Mononuclear cell (primary cell): Measurements from ENCODE around the gene GDF9. TPM values are rescaled to one million over a fixed set of nuclear protein-coding genes. Genes with fewer than 3 reads are reported as not detected.

Source experiments
- H3K27me3 ChIP-seq: 2 replicates; pipeline ENCODE4 v1.6.0; 2011; ENCODE audit warnings: low read length, control low read depth; ENCODE audit not compliant: insufficient read depth
- H3K4me1 ChIP-seq: 2 replicates; pipeline ENCODE4 v1.5.1; 2011; ENCODE audit warnings: mild to moderate bottlenecking, low read length, control low read depth; ENCODE audit not compliant: insufficient read depth
- H3K4me3 ChIP-seq: 2 replicates; pipeline ENCODE4 v1.5.1; 2011; ENCODE audit warnings: mild to moderate bottlenecking, low read length, moderate library complexity
- H3K9me3 ChIP-seq: 2 replicates; pipeline ENCODE4 v1.5.1; 2011; ENCODE audit warnings: low read depth, mild to moderate bottlenecking, control low read depth, low read length
- total RNA-seq: library from RNA; depleted of rRNA; stranded (reverse); fragments of >200 nt; gene quantifications from one replicate; pipeline ENCODE4 v1.2.3, GENCODE V29; 2012

The GDF9 gene
- total RNA-seq, 1 donor: 0.42 TPM

DNA sequence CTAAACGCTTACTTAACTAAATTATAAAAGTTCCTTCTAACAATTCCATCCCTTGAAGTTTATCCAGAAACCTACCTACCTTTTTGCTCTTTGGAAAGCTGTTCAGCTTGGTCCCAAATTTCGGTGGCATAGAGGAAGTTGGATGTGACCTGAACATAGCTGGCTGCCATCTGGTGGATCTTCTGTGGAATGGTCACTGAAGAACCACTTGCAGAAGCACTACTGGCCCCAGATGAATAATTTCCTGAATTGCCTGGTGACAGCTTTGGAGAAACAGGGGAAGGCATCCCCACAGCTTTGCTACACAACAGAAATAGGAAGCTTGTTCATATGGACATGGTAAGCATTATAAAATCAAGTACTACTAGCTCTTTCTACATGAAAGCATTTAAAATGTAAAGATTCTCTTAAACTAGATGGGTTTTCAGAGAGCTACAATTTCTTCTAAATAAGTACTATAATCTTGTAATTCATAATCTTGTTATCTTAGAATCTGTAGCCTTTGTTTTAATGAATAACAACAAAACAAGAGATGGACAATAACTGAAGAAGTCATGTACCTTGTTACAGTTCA, 17.1 kb upstream of the GDF9 start:
- no peaks in the 10 kb centered on the region for H3K9me3 ChIP-seq
- H3K4me3 ChIP-seq: no peak overlapping the region
- H3K4me1 ChIP-seq: no peaks in the 10 kb centered on the region
- no peaks in the 10 kb centered on the region for H3K27me3 ChIP-seq

- H3K27me3 ChIP-seq: no peaks in the 10 kb centered on the region
- no peaks in the 10 kb centered on the region for H3K9me3 ChIP-seq
- no peaks in the 10 kb centered on the region for H3K4me1 ChIP-seq
- H3K4me3 ChIP-seq: no peak overlapping the region
Observed at GRCh38 chr5:132877938-132878337, 11.7 kb upstream of the GDF9 start.

DNA sequence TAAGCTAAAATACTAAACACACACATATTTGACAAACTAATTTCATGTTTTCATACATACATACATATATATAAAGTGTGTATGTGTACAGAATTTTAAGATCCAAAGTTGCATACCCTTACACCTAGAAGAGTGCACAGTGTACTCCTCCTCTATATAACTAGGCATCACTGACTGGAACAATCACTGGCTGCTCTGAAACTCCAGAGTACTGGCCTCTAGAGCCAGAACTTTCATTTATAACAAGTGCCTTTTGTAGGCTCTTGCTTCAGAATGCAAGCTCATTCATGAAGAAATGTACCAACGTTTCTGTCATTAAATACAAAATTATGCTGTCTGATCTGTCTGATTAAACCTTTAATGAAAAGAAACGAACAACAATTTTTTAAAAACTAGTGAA, 11.2 kb upstream of the GDF9 start:
- H3K27me3 ChIP-seq: no peaks in the 10 kb centered on the region
- H3K9me3 ChIP-seq: no peaks in the 10 kb centered on the region
- H3K4me3 ChIP-seq: no peak overlapping the region
- H3K4me1 ChIP-seq: no peaks in the 10 kb centered on the region

DNA sequence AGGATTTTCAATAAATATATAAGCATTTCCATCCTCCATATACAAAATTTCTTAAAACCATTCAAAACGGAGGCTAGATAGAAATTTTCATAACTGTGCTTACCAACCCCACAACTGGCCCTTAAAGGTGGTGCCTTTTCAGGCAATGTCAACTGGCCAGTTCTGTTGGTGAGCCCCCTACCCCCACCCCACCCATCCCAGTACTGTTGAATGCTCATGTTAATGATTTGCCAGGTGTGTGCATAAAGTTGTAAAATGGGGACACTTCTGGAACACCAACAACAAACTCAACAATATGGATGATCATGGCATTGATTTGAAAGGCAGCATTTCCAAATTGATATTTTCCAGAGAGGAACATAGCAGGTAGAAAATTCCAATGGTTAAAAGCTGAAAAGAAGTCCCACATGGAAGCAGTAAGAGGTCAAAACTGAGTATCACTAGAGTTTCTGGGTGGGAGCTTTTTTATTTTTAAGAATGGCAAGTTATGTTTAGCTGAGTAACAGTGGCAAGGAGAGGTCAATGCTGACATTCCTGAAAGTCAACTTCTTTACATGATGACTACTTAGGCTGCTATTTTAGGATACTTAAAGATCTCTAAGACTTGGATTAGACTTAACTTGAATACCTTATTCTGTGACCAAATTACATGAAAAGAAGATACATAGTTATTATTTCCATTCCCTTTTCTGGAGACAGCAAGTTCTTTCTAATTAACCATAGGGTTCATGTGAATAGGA, 9.9 kb upstream of the GDF9 start:
- H3K4me3 ChIP-seq: no peak overlapping the region
- no peaks in the 10 kb centered on the region for H3K9me3 ChIP-seq
- H3K27me3 ChIP-seq: no peaks in the 10 kb centered on the region

DNA sequence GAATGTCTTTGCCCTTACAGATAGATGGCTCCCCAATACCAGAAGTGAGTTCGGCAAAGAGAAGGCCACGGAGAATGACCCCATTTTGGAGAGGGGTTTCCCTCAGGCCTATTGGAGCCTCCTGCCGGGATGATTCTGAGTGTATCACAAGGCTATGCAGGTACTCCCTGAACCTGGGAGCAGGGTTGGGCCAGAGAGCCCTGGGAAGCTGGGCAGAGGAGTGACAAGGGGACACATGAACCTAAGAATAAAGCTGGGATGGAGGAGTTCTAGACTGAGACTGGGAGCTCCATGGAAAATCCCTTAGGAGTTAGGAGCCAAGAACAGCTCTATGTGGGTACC, 7.6 kb upstream of the GDF9 start:
- H3K4me1 ChIP-seq: no peaks in the 10 kb centered on the region
- no peaks in the 10 kb centered on the region for H3K9me3 ChIP-seq
- no peak overlapping the region for H3K4me3 ChIP-seq
- no peaks in the 10 kb centered on the region for H3K27me3 ChIP-seq

More for the DNA sequence above, 9.9 kb upstream of the GDF9 start:
- H3K4me1 ChIP-seq: no peaks in the 10 kb centered on the region

- Histone ChIP-seq H3K9me3 (no peaks in the 10 kb centered on the region), H3K4me1 (no peaks in the 10 kb centered on the region), H3K4me3 (no peak within 1 kb of the TSS)
Observed at GRCh38 chr5:132873119-132873929, 7.1 kb upstream of the GDF9 start, which contains the start of gene LEAP2. Gene LEAP2 (plus strand): TSS chr5:132873668. CDS start chr5:132873695, 27 bp downstream.

GRCh38 chr5:132872788-132873118, 6.5 kb upstream of the GDF9 start:
- Histone ChIP-seq H3K27me3 (no peaks in the 10 kb centered on the region), H3K4me1 (peaks cover under 1% of the 10 kb centered on the region), H3K9me3 (no peaks in the 10 kb centered on the region), H3K4me3 (no peak overlapping the region)

More at GRCh38 chr5:132873119-132873929, 7.1 kb upstream of the GDF9 start, which contains the start of gene LEAP2:
- H3K27me3 ChIP-seq: no peaks in the 10 kb centered on the region

DNA sequence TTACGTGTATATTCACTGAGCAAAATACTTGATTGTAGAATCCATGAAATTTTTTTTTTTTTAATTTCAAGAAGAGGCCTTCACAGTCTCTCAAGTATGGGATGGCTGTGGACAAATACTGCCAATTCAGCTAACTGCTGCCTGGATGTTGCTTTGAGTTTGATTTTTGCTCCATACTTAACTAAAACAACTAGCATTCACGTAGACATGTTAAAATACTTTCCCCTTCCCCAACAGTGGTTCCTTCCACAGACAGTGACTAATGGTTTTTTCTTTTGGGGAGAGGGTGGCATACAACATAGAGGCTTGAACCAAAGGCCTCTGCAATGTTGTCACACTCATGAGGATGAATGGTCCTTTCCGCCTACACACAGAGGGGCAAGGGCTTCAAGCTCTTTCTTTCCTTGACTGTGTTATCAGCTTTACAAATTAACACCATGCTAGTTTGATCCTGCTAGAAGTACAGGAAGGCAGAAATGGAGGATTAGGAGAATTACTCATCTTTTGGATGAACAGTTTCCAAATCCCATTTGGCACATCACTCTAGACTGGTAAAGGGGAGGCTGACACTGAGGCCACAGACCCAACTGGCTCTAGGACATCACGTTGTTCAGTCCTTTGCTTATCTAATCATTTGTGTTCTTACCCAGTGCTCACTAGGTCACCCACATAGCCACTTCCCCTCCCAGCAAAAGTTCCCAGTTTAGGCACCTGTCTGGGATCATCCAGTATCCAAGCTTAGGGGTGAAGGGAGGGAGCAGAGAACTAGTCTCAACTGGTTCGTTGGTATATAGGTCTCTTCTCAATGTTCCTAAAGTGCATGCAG, 5.4 kb upstream of the GDF9 start:
- no peak overlapping the region for H3K4me3 ChIP-seq
- H3K27me3 ChIP-seq: no peaks in the 10 kb centered on the region
- H3K4me1 ChIP-seq: peaks cover 10% of the 10 kb centered on the region
- no peaks in the 10 kb centered on the region for H3K9me3 ChIP-seq

GRCh38 chr5:132870801-132871200, 4.5 kb upstream of the GDF9 start:
- peaks cover 12% of the 10 kb centered on the region for H3K4me1 ChIP-seq
- H3K27me3 ChIP-seq: no peaks in the 10 kb centered on the region
- H3K9me3 ChIP-seq: no peaks in the 10 kb centered on the region
- H3K4me3 ChIP-seq: no peak overlapping the region

DNA sequence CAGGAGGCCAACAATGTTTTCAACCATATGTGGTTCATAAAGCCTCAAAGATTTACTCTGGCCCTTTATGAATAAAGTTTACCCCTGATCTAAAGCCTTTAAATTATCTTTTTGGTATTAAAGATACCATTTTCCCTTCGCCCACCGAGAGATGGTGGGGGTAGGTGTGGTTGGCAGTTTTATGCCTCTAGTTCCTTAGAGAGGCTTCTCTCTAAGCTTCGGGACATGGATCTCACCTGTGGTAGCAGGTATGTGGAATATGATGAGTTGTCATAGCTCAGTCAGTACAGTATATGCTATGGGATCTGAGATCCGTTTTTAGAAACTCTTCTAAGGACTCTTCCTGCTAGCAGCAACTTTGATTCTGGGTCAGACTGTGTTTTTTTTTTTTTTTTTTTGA, 2.5 kb upstream of the GDF9 start:
- H3K9me3 ChIP-seq: no peaks in the 10 kb centered on the region
- H3K4me1 ChIP-seq: peaks cover 18% of the 10 kb centered on the region
- no peaks in the 10 kb centered on the region for H3K27me3 ChIP-seq
- H3K4me3 ChIP-seq: no peak overlapping the region

- H3K27me3 ChIP-seq: no peaks in the 10 kb centered on the region
- peaks cover 18% of the 10 kb centered on the region for H3K4me1 ChIP-seq
- peak overlapping the region; percentile 63 for H3K4me3 ChIP-seq
- no peaks in the 10 kb centered on the region for H3K9me3 ChIP-seq
Observed at GRCh38 chr5:132867046-132867451, 780 bp upstream of the GDF9 start.

- H3K4me1 ChIP-seq: peaks cover 18% of the 10 kb centered on the region
- H3K27me3 ChIP-seq: no peaks in the 10 kb centered on the region
- peak overlapping the region; percentile 63 for H3K4me3 ChIP-seq
- no peaks in the 10 kb centered on the region for H3K9me3 ChIP-seq
Observed at GRCh38 chr5:132865668-132866341, 464 bp downstream of the GDF9 start.

- H3K4me1 ChIP-seq: peaks cover 5% of the 10 kb centered on the region
- no peaks in the 10 kb centered on the region for H3K27me3 ChIP-seq
- no peaks in the 10 kb centered on the region for H3K9me3 ChIP-seq
- no peak overlapping the region for H3K4me3 ChIP-seq
Observed at GRCh38 chr5:132860742-132861141, 5.5 kb downstream of the GDF9 start.

DNA sequence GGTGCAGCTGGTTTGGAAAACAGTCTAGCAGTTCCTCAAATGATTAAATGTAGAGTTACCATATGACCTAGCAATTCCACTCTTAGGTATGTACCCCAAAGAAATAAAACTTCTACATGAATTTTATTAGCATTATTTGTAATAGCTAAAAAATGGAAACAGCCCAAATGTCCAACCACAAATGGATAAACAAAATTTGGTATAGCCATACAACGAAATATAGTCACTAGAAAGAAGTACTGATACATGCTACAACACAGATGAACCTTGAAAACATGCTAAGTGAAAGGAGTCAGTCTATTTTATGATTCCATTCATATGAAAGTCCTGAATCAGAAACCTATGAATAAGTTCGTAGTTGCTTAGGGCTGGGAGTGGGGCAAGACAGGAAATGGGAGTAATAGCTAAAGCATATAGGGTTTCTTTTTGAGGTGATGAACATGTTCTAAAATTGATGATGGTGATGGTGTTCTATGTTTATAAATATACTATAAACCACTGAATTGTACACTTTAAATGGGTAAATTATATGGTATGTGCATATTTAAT, 6.3 kb downstream of the GDF9 start:
- Histone ChIP-seq H3K9me3 (no peaks in the 10 kb centered on the region), H3K27me3 (no peaks in the 10 kb centered on the region), H3K4me1 (no peaks in the 10 kb centered on the region), H3K4me3 (no peak overlapping the region)
